Neural cell (in vitro differentiated cells): ENCODE data around the gene TRIM2.

Experiments used
- CTCF ChIP-seq: fragments of 450-650 bp; IDR thresholded peaks from 2 replicates; pipeline ENCODE4 v1.5.1; 2014; ENCODE audit warnings: antibody characterized with exemption, mild to moderate bottlenecking, moderate library complexity; ENCODE audit not compliant: poor library complexity, severe bottlenecking
- EP300 ChIP-seq: fragments of 450-650 bp; conservative IDR thresholded peaks from 2 replicates; pipeline ENCODE4 v1.6.1; 2014; ENCODE audit warnings: antibody characterized with exemption, mild to moderate bottlenecking, moderate library complexity; ENCODE audit not compliant: poor library complexity, severe bottlenecking
- EZH2 ChIP-seq: fragments of 200-600, 300-800 bp; shearing (Covaris generic), sonication (generic); IDR thresholded peaks from 2 replicates; pipeline ENCODE4 v1.6.1; 2014; ENCODE audit warnings: antibody characterized with exemption, low read length, borderline replicate concordance, mild to moderate bottlenecking; ENCODE audit not compliant: insufficient read depth, poor library complexity, severe bottlenecking
- MXI1 ChIP-seq: fragments of 450-650 bp; conservative IDR thresholded peaks from 2 replicates; pipeline ENCODE4 v1.6.1; 2014; ENCODE audit warnings: antibody characterized with exemption, mild to moderate bottlenecking; ENCODE audit not compliant: poor library complexity, severe bottlenecking
- POLR2AphosphoS5 ChIP-seq: IDR thresholded peaks from 2 replicates; pipeline ENCODE4 v1.6.1; 2012
- RAD21 ChIP-seq: fragments of 450-650 bp; conservative IDR thresholded peaks from 2 replicates; pipeline ENCODE4 v1.6.1; 2014; ENCODE audit warnings: antibody characterized with exemption, mild to moderate bottlenecking, moderate library complexity
- TAF1 ChIP-seq: IDR thresholded peaks from 2 replicates; pipeline ENCODE4 v1.6.1; 2012; ENCODE audit warnings: low read depth

- no peak for TF ChIP-seq EP300
- TF ChIP-seq TAF1, result no peak
- TF ChIP-seq CTCF, result no peak
- no peak for TF ChIP-seq POLR2AphosphoS5
- TF ChIP-seq EZH2, result no peak
- no peak for TF ChIP-seq RAD21
- TF ChIP-seq MXI1, result no peak
Measured at GRCh38 chr4:153189016-153189801, 15.0 kb upstream of the TRIM2 start.
